Gastrocnemius medialis (tissue), 4 donors: ENCODE data around the gene OR1D2. TPM values are rescaled to one million over a fixed set of nuclear protein-coding genes. Genes with fewer than 3 reads are reported as not detected.

ENCODE experiments used
- ATAC-seq, 2 donors: fragments of 150-250 bp; one replicate each; pipeline ENCODE4 v1.9.1; 2016
- DNase-seq, 2 donors: peaks; one replicate each; pipeline ENCODE4 v3.0.0-alpha.2; 2019
- H3K27ac ChIP-seq, 4 donors: fragments of 200-600 bp; sonication (generic); 1 replicate in 1 of 4; 2 replicates in 3 of 4; pipeline ENCODE4 v1.5.1; 2016 to 2018; ENCODE audit warnings: mild to moderate bottlenecking in 2 of 4, moderate library complexity in 1 of 4
- H3K27me3 ChIP-seq, 3 donors: fragments of 200-600 bp; sonication (generic) in 2 of 3; 1 replicate in 1 of 3; 2 replicates in 2 of 3; pipeline versions ENCODE4 v1.5.1 to v1.6.0; 2016 to 2019; ENCODE audit warnings: mild to moderate bottlenecking in 1 of 3, moderate library complexity in 1 of 3
- H3K36me3 ChIP-seq, 2 donors: fragments of 200-600 bp; sonication (generic) in 1 of 2; one replicate each; pipeline ENCODE4 v1.5.1; 2017 to 2018
- H3K4me1 ChIP-seq, 2 donors: fragments of 200-600 bp; sonication (generic) in 1 of 2; one replicate each; pipeline ENCODE4 v1.5.1; 2016 to 2017; ENCODE audit warnings: mild to moderate bottlenecking in 2 of 2
- H3K4me3 ChIP-seq, 4 donors: fragments of 200-600 bp; sonication (generic) in 3 of 4; 1 replicate in 1 of 4; 2 replicates in 3 of 4; pipeline ENCODE4 v1.5.1; 2016 to 2019; ENCODE audit warnings: mild to moderate bottlenecking in 2 of 4
- H3K9me3 ChIP-seq, 3 donors: fragments of 200-600 bp; sonication (generic) in 2 of 3; 1 replicate in 1 of 3; 2 replicates in 2 of 3; pipeline ENCODE4 v1.5.1; 2016 to 2019
- CTCF ChIP-seq, 5 experiments: fragments of 450-650 bp in 3 of 5; fragments of 200-600 bp in 2 of 5; sonication (generic) in 2 of 5; IDR thresholded peaks in 4 of 5; conservative IDR thresholded peaks in 1 of 5; 1 replicate in 4 of 5; 2 replicates in 1 of 5; pipeline ENCODE4 v1.5.1; 2016 to 2019; ENCODE audit warnings: antibody characterized with exemption in 5 of 5, mild to moderate bottlenecking in 3 of 5, moderate library complexity in 3 of 5
- POLR2A ChIP-seq, 2 donors: fragments of 450-650 bp; IDR thresholded peaks; one replicate each; pipeline ENCODE4 v1.6.1; 2017; ENCODE audit warnings: antibody characterized with exemption in 2 of 2, mild to moderate bottlenecking in 2 of 2, moderate library complexity in 2 of 2
- in situ Hi-C, 4 donors: fragments of 200-750 bp; cut with MboI; loops; one replicate each; pipeline versions ENCODE4 v1.15.0 to v1.8.0; 2017; ENCODE audit warnings: low sequenced_read_pairs in 4 of 4
- intact Hi-C: fragments of 100-400 bp; cut with DNase I; formaldehyde crosslinking; loops from one replicate; pipeline ENCODE4 v1.15.1; 2023; ENCODE audit warnings: low total_unique reads
- total RNA-seq, 4 donors: library from RNA; depleted of rRNA; stranded (reverse); fragments of >200 nt; gene quantifications; one replicate each; pipeline versions ENCODE4 v1.1.0 to v1.2.3, GENCODE V29; 2016

OR1D2 gene
- total RNA-seq, 4 donors from 2014 or later = not detected

- in situ Hi-C loops = no loop called here
- Histone ChIP-seq H3K9me3 (no peaks in the 10 kb centered on the region), H3K27ac (no peak overlapping the region), H3K4me1 (peaks cover 0 to 3% of the 10 kb centered on the region in 2 donors), H3K36me3 (no peaks in the 10 kb centered on the region), H3K4me3 (peak overlapping the region in 3 of 4 donors; percentile 67 to 93 (median 72)), H3K27me3 (no peaks in the 10 kb centered on the region)
- ATAC-seq (no peak), DNase-seq (no peak)
- intact Hi-C loops = no loop called here
- TF ChIP-seq CTCF (IDR thresholded peaks at IDR 0.05 in 4 of 5, conservative IDR thresholded peaks at IDR 0.05 in 1 of 5) (no peak), POLR2A (IDR thresholded peaks at IDR 0.05) (no peak)
Observed at GRCh38 chr17:3049705-3050295, 54.4 kb downstream of the OR1D2 start.

GRCh38 chr17:3048727-3049471 lies 55.3 kb downstream of the OR1D2 start:
- peak; percentile 90 for DNase-seq
- intact Hi-C loops (no loop called here), in situ Hi-C loops (no loop called here)
- peak overlapping the region; percentile 50 to 71 (median 60) for H3K27ac ChIP-seq
- no peaks in the 10 kb centered on the region for H3K27me3 ChIP-seq
- no peaks in the 10 kb centered on the region for H3K9me3 ChIP-seq
- no peaks in the 10 kb centered on the region for H3K36me3 ChIP-seq
- H3K4me1 ChIP-seq = peaks cover 0 to 3% of the 10 kb centered on the region in 2 donors
- H3K4me3 ChIP-seq = peak overlapping the region; percentile 67 to 93 (median 71)
- no peak for TF ChIP-seq POLR2A (IDR thresholded peaks at IDR 0.05)
- TF ChIP-seq CTCF (IDR thresholded peaks at IDR 0.05 in 4 of 5, conservative IDR thresholded peaks at IDR 0.05 in 1 of 5) = peak; percentile 46 to 73 (median 62)
- peak; percentile 99 to 100 for ATAC-seq

DNA sequence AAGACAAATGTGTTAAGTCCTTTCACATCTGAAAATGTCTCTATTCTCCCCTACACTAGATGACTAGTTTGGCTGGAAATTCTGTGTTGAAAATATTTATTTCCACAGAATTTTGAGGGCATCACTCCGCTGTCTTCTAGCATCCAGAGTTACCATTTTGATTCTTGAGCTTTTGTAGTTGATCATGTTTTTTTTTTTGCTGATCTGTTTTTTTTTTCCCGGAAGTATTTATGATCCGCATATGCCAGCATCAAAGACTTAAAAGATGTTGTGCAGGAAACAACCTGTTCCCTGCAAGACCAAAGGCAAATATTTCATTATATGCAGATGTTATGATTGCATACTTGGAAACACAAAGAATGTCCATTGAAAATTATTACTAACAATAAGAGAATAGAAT lies 57.5 kb downstream of the OR1D2 start:
- no peaks in the 10 kb centered on the region for H3K9me3 ChIP-seq
- in situ Hi-C loops = no loop called here
- H3K36me3 ChIP-seq = no peaks in the 10 kb centered on the region
- no peak overlapping the region for H3K27ac ChIP-seq
- DNase-seq (no peak), ATAC-seq (no peak)
- no peak for TF ChIP-seq POLR2A (IDR thresholded peaks at IDR 0.05)
- no peak for TF ChIP-seq CTCF (IDR thresholded peaks at IDR 0.05 in 4 of 5, conservative IDR thresholded peaks at IDR 0.05 in 1 of 5)
- no peak overlapping the region for H3K4me3 ChIP-seq
- H3K4me1 ChIP-seq = peaks cover 0 to 3% of the 10 kb centered on the region in 2 donors
- intact Hi-C loops = no loop called here
- H3K27me3 ChIP-seq = peaks cover 0 to 3% (median under 1%) of the 10 kb centered on the region in 3 donors

- Histone ChIP-seq H3K9me3 (no peaks in the 10 kb centered on the region), H3K36me3 (no peaks in the 10 kb centered on the region), H3K27ac (no peak overlapping the region), H3K4me1 (peaks cover 0 to 3% of the 10 kb centered on the region in 2 donors), H3K27me3 (peaks cover 0 to 9% (median 4%) of the 10 kb centered on the region in 3 donors), H3K4me3 (no peak overlapping the region)
- in situ Hi-C loops (no loop called here), intact Hi-C loops (no loop called here)
- no peak for TF ChIP-seq POLR2A (IDR thresholded peaks at IDR 0.05)
- no peak for TF ChIP-seq CTCF (IDR thresholded peaks at IDR 0.05 in 4 of 5, conservative IDR thresholded peaks at IDR 0.05 in 1 of 5)
- DNase-seq (no peak), ATAC-seq (no peak)
Observed at GRCh38 chr17:3043737-3044365, 60.4 kb downstream of the OR1D2 start.
